OCI-LY3 (cell line): ENCODE data around the gene PHACTR2.
"Not testable (repeated sequence)": the region's sequence is repeated elsewhere in the genome, so short reads cannot be mapped to it uniquely, and the experiment has no call there.

Experiments
- H2AFZ ChIP-seq: fragments of 200-600, 300-600 bp; shearing (Covaris generic); 2 replicates; pipeline ENCODE4 v1.6.0; 2014; ENCODE audit warnings: antibody characterized with exemption, low read depth, low read length
- H3K27ac ChIP-seq: fragments of 200-600, 300-600 bp; sonication (generic); 2 replicates; pipeline ENCODE4 v1.5.1; 2014; ENCODE audit warnings: mild to moderate bottlenecking, low read length, moderate library complexity, mixed read lengths
- H3K27me3 ChIP-seq: fragments of 200-600, 300-600 bp; sonication (generic); 2 replicates; pipeline ENCODE4 v1.6.1; 2014; ENCODE audit warnings: low read depth, low read length, mixed read lengths
- H3K36me3 ChIP-seq: fragments of 200-600, 300-600 bp; sonication (generic); replicated peaks from 2 replicates; pipeline ENCODE3; 2014; ENCODE audit warnings: low read depth, low read length, mixed read lengths
- H3K4me1 ChIP-seq: fragments of 300-600, 200-600 bp; sonication (generic); 2 replicates; pipeline ENCODE4 v1.6.1; 2014; ENCODE audit warnings: low read length, mixed read lengths
- H3K4me2 ChIP-seq: fragments of 200-600, 300-600 bp; sonication (generic); 2 replicates; pipeline ENCODE4 v1.6.1; 2014; ENCODE audit warnings: low read length, mixed read lengths
- H3K4me3 ChIP-seq: fragments of 300-600, 200-600 bp; sonication (generic); 2 replicates; pipeline ENCODE4 v1.5.1; 2014; ENCODE audit warnings: antibody characterized with exemption, mild to moderate bottlenecking, low read length, moderate library complexity
- H3K79me2 ChIP-seq: fragments of 300-600, 200-600 bp; shearing (Covaris generic); 2 replicates; pipeline ENCODE4 v1.6.1; 2014; ENCODE audit warnings: mild to moderate bottlenecking, low read length, mixed read lengths
- H3K9ac ChIP-seq: fragments of 300-600, 200-600 bp; shearing (Covaris generic); 2 replicates; pipeline ENCODE4 v1.6.0; 2014; ENCODE audit warnings: mild to moderate bottlenecking, low read length, moderate library complexity
- H3K9me3 ChIP-seq: fragments of 200-600, 300-600 bp; shearing (Covaris generic); 2 replicates; pipeline ENCODE4 v1.6.1; 2014; ENCODE audit warnings: low read length, mixed read lengths; ENCODE audit not compliant: insufficient read depth
- H4K20me1 ChIP-seq: fragments of 200-600, 300-600 bp; sonication (generic); 2 replicates; pipeline ENCODE4 v1.6.1; 2016; ENCODE audit warnings: low read length, mixed read lengths; ENCODE audit not compliant: insufficient read depth
- CTCF ChIP-seq: fragments of 200-600, 300-600 bp; sonication (generic); IDR thresholded peaks from 2 replicates; pipeline ENCODE4 v1.5.1; 2014; ENCODE audit warnings: antibody characterized with exemption, low read length, low read depth
- EZH2phosphoT487 ChIP-seq: fragments of 200-600 bp; shearing (Covaris generic); IDR thresholded peaks from 2 replicates; pipeline ENCODE4 v1.6.1; 2018; ENCODE audit warnings: antibody characterized with exemption, mixed run types, low read depth

The PHACTR2 gene

GRCh38 chr6:143843677-143843999 is 165.9 kb downstream of the PHACTR2 start:
- Histone ChIP-seq H2AFZ (peak overlapping the region; percentile 51; the same call in 1 of the 2 replicates), H3K27me3 (no peaks in the 10 kb centered on the region), H3K4me3 (peak overlapping the region; percentile 95), H3K27ac (peak overlapping the region; percentile 22), H3K4me1 (peaks cover 11% of the 10 kb centered on the region), H3K9ac (peak overlapping the region; percentile 92), H3K36me3 (peaks cover 34% of the 10 kb centered on the region), H3K4me2 (peak overlapping the region; percentile 76), H4K20me1 (no peaks in the 10 kb centered on the region), H3K9me3 (no peaks in the 10 kb centered on the region), H3K79me2 (peaks cover 52% of the 10 kb centered on the region)
- no peak for TF ChIP-seq CTCF
- no peak for TF ChIP-seq EZH2phosphoT487

- H3K4me3 ChIP-seq: peak overlapping the region; percentile 95
- H3K27me3 ChIP-seq: no peaks in the 10 kb centered on the region
- H3K36me3 ChIP-seq: peaks cover 38% of the 10 kb centered on the region
- H3K4me2 ChIP-seq: peak overlapping the region; percentile 76
- peaks cover 56% of the 10 kb centered on the region for H3K79me2 ChIP-seq
- peak overlapping the region; percentile 22 for H3K27ac ChIP-seq
- peak overlapping the region; percentile 92 for H3K9ac ChIP-seq
- H2AFZ ChIP-seq: no peak overlapping the region
- H3K4me1 ChIP-seq: peaks cover 11% of the 10 kb centered on the region
- TF ChIP-seq EZH2phosphoT487 (no peak), CTCF (no peak)
- no peaks in the 10 kb centered on the region for H3K9me3 ChIP-seq
- H4K20me1 ChIP-seq: no peaks in the 10 kb centered on the region
Measured at GRCh38 chr6:143844006-143844405, 166.2 kb downstream of the PHACTR2 start.

GRCh38 chr6:143845033-143845432 is 167.3 kb downstream of the PHACTR2 start:
- Histone ChIP-seq H3K9me3 (no peaks in the 10 kb centered on the region), H3K4me2 (no peak overlapping the region), H3K9ac (no peak overlapping the region), H3K36me3 (peaks cover 48% of the 10 kb centered on the region), H3K4me3 (no peak overlapping the region), H3K4me1 (peaks cover 11% of the 10 kb centered on the region), H3K27ac (no peak overlapping the region), H2AFZ (no peak overlapping the region), H3K79me2 (peaks cover 66% of the 10 kb centered on the region), H3K27me3 (no peaks in the 10 kb centered on the region), H4K20me1 (no peaks in the 10 kb centered on the region)
- TF ChIP-seq EZH2phosphoT487 (no peak), CTCF (no peak)

- not testable (repeated sequence) for H3K27ac ChIP-seq, H3K4me3 ChIP-seq, H3K9me3 ChIP-seq, H3K27me3 ChIP-seq, H4K20me1 ChIP-seq, H3K9ac ChIP-seq, H2AFZ ChIP-seq, H3K4me1 ChIP-seq, H3K4me2 ChIP-seq
- Histone ChIP-seq H3K36me3 (peaks cover 42% of the 10 kb centered on the region), H3K79me2 (peaks cover 45% of the 10 kb centered on the region)
Measured at GRCh38 chr6:143851706-143852105, 173.9 kb downstream of the PHACTR2 start.

- not testable (repeated sequence) for H3K9ac ChIP-seq, H3K27me3 ChIP-seq, H3K9me3 ChIP-seq, H3K4me2 ChIP-seq, H3K4me1 ChIP-seq, H4K20me1 ChIP-seq, H3K27ac ChIP-seq, H3K4me3 ChIP-seq, H2AFZ ChIP-seq
- Histone ChIP-seq H3K79me2 (peaks cover 17% of the 10 kb centered on the region), H3K36me3 (peaks cover 35% of the 10 kb centered on the region)
Measured at GRCh38 chr6:143855057-143855456, 177.3 kb downstream of the PHACTR2 start.

- H3K27ac ChIP-seq, H4K20me1 ChIP-seq, H3K4me1 ChIP-seq, H3K4me2 ChIP-seq, H3K27me3 ChIP-seq, H2AFZ ChIP-seq, H3K79me2 ChIP-seq, H3K4me3 ChIP-seq, H3K9me3 ChIP-seq, H3K9ac ChIP-seq: not testable (repeated sequence)
- peaks cover 35% of the 10 kb centered on the region for H3K36me3 ChIP-seq
Measured at GRCh38 chr6:143856762-143857161, 179.0 kb downstream of the PHACTR2 start.
